T-helper 2 cell treated with Interferon-gamma antibody and Interleukin-4, amounts not matched to agents 5 μg/mL and 100 μg/mL, for 36 hours (primary cell): Measurements from ENCODE around the gene PARP1.

Experiments
- DNase-seq: peaks from one replicate; pipeline ENCODE4 v3.0.0; 2021; ENCODE audit warnings: low spot score
- H3K27ac Mint-ChIP-seq: one replicate; pipeline ENCODE4 v1.8.0; 2021; ENCODE audit warnings: mild to moderate bottlenecking, mixed read lengths
- H3K27me3 Mint-ChIP-seq: one replicate; pipeline ENCODE4 v1.8.0; 2021; ENCODE audit warnings: low read depth, mixed read lengths
- H3K36me3 Mint-ChIP-seq: one replicate; pipeline ENCODE4 v1.8.0; 2021; ENCODE audit warnings: low read depth, mixed read lengths
- H3K4me1 Mint-ChIP-seq: one replicate; pipeline ENCODE4 v1.8.0; 2021; ENCODE audit warnings: low read depth, mixed read lengths
- H3K4me3 Mint-ChIP-seq: one replicate; pipeline ENCODE4 v1.8.0; 2022; ENCODE audit warnings: mild to moderate bottlenecking, moderate library complexity, mixed read lengths
- H3K9me3 Mint-ChIP-seq: one replicate; pipeline ENCODE4 v1.8.0; 2021; ENCODE audit warnings: mixed read lengths

The PARP1 gene

DNA sequence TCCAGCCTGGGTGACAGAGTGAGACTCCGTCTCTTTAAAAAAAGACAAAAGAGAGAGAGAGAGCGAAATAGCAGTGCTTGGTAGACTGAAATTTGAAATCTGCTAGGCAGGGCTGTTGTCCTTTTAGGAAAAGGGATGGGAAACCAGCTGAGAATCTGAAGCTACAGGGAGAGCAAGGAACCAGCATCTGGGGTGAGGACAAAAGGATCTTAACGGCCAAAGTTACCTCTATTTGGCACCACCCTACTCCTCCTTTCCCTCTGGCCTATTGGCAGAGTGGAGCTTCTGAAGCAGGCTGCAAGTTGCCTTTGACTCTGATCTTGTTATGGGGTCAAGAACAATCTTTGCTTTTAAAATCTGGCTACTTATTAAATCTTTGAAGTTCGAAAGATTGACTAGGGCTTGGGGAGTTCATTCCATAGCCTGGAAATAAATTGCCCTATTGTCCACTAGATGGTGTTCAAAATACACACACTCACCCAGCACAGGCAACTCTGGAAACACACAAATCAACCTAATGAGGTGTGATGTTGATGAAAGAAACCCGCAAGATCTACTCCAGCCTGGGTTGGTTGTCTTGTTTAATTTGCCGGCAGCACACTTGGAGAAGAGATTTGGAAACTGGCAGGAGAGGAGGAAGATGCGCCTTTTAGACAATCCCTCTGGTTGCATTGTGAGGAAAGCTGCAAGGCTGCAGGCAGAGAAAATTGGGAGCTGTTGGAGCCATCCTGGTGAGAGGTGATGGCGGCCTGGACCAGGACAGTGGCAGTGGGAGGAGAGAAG lies 16.5 kb upstream of the PARP1 start:
- Mint-ChIP-seq H3K9me3 (no peaks in the 10 kb centered on the region), H3K27me3 (peaks cover 11% of the 10 kb centered on the region)

DNA sequence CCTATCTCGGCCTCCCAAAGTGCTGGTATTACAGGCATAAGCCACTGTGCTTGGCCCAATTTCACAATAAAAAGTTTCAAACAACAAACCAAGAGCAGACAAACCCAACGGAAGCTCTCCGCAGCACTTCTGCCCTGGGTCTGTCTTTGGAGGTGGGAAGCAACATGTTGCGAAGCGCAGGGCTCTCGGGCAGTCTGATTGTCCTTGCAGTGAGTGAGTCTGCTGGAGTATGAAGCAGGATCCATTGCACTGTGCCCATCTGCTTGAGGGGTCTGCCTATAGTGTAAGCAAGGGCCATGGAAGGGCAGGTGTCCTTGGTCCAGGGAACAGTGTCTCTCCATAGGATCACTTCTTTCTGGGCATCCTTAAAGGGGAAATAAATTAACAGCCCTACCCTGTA lies 14.6 kb upstream of the PARP1 start:
- no peak overlapping the region for H3K27ac Mint-ChIP-seq

More for the DNA sequence above, 16.5 kb upstream of the PARP1 start:
- DNase-seq, result no peak
- Mint-ChIP-seq H3K4me3 (no peak overlapping the region), H3K36me3 (no peaks in the 10 kb centered on the region), H3K27ac (no peak overlapping the region), H3K4me1 (peaks cover 10% of the 10 kb centered on the region)

DNA sequence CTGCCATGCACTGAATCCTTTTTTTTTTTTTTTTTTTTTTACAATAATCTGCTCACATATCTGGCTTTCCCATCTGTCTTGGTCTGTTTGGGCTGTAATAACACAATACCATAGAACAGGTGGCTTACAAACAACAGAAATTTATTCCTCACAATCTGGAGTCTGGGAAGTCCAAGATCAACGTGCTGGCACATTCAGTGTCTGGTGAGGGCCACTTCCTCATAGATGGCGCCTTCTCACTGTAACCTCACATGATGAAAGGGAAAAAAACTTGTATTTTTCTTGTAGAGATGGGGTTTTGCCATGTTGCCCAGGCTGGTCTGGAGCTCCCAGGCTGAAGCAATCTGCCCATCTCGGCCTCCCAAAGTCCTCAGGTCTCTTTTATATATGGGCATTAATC lies 13.0 kb upstream of the PARP1 start:
- Mint-ChIP-seq H3K27me3 (peaks cover 17% of the 10 kb centered on the region), H3K27ac (no peak overlapping the region), H3K4me3 (no peak overlapping the region), H3K36me3 (no peaks in the 10 kb centered on the region), H3K4me1 (peaks cover 5% of the 10 kb centered on the region), H3K9me3 (no peaks in the 10 kb centered on the region)
- no peak for DNase-seq

More for the DNA sequence above, 14.6 kb upstream of the PARP1 start:
- no peaks in the 10 kb centered on the region for H3K9me3 Mint-ChIP-seq
- peaks cover 8% of the 10 kb centered on the region for H3K4me1 Mint-ChIP-seq
- peaks cover 17% of the 10 kb centered on the region for H3K27me3 Mint-ChIP-seq
- no peaks in the 10 kb centered on the region for H3K36me3 Mint-ChIP-seq
- no peak for DNase-seq
- H3K4me3 Mint-ChIP-seq, result no peak overlapping the region

DNA sequence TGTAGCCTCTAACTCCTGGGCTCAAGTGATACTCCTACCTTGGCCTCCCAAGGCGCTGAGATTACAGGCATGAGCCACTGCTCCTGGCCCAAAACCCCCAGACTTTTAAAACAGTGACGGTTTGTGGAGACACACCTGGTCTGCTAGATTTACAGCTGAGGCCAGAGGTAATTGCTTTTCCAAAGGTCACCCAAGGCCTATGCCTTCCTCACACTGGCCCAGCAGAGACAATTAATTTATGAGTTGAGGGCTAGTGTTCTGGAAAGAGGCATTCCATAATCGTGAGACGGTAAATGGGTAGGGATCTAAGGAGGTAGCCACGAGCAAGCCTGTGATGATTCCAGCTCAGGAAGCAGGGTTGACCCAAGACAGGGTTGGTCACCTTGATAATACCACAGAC lies 12.4 kb upstream of the PARP1 start:
- Mint-ChIP-seq H3K9me3 (no peaks in the 10 kb centered on the region), H3K36me3 (no peaks in the 10 kb centered on the region), H3K27ac (no peak overlapping the region), H3K4me3 (no peak overlapping the region), H3K4me1 (no peaks in the 10 kb centered on the region), H3K27me3 (peaks cover 17% of the 10 kb centered on the region)
- no peak for DNase-seq

DNA sequence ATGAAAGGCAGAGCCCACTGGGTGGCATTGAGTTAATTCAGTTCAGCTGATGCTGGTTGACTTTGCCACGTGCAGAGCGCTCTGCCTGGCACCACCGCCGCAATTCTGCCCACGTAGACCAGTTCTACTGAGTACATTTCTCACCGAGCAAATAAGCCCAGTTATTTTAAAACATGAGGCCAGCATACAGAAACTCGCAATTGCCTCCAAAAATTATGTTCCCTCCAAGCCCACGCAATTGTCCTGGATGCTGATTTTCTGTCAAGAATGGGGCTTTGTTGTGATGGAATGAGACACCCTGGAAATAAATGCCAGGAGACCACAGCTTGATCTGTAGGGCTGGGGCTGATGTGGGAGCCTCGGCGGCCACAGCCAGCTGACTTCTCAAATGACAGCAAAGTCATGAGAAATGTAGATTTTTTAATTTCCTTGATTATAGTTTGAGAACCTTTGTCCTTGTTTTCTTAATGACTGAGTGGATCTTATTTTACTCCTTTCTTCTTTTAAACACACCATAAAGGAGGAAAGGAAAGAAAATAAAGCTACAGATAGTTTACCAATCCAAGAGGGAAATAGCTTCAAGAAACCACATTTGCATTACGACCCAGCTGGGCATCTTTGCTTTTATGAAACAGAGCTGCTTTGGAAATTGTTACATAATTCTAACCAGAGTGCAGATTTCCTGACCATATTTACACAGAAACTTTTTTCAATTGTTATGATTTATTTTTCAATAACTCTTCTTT lies 11.6 kb upstream of the PARP1 start:
- Mint-ChIP-seq H3K9me3 (no peaks in the 10 kb centered on the region), H3K27ac (no peak overlapping the region), H3K36me3 (no peaks in the 10 kb centered on the region), H3K27me3 (peaks cover 20% of the 10 kb centered on the region), H3K4me3 (no peak overlapping the region), H3K4me1 (no peaks in the 10 kb centered on the region)
- no peak for DNase-seq

DNA sequence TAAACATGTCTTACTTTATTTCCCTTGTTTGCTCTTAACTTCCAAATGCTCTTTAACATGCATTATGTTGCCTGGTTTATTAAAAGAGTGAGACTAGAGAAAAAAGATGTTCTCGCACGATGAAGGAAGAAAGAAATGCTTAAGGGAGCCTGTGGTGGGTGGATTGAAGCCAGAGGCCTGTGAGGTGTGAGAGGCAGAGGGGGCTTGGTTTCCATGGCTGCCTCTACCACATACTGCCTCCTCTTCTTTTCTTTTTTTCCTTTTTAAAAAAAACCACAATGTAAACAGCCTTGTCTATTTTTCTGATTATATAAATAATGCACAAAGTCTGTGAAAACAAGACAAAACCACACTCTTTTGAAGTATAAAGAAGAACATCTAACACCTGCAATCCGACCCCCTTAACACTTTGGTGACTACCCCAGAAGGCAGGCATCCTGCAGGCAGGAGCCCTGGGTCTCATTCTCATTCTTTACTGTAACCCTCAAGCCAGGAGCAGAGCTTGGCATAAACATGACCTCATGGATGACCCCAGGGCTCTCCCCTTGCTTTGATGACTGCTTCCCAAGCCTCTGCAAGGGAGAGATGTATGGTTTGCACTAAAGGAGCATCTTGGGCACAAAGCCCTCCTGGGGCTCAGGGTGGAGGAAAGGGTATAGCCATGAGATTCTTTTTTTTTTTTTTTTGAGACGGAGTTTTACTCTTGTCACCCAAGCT lies 10.1 kb upstream of the PARP1 start:
- H3K36me3 Mint-ChIP-seq, result no peaks in the 10 kb centered on the region
- no peaks in the 10 kb centered on the region for H3K4me1 Mint-ChIP-seq
- no peak overlapping the region for H3K4me3 Mint-ChIP-seq
- no peak overlapping the region for H3K27ac Mint-ChIP-seq
- H3K27me3 Mint-ChIP-seq, result peaks cover 26% of the 10 kb centered on the region
- no peak for DNase-seq
- H3K9me3 Mint-ChIP-seq, result no peaks in the 10 kb centered on the region

DNA sequence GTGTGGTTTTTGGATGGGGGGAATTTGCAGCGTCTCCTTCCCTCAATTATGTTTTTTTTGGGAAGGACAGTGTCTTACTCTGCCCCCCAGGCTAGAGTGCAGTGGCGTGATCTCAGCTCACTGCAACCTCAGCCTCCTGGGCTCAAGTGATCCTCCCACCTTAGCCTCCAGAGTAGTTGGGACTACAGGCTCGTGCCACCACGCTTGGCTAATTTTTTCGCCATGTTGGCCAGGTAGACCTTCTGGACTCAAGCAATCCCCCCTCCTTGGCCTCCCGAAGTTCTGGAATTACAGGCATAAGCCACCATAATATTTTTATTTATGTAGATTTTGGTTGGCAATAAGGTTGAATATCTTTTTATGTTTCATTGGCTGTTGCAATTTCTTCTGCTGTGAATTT lies 9.5 kb upstream of the PARP1 start:
- no peaks in the 10 kb centered on the region for H3K36me3 Mint-ChIP-seq
- DNase-seq, result no peak
- H3K27ac Mint-ChIP-seq, result no peak overlapping the region
- no peaks in the 10 kb centered on the region for H3K4me1 Mint-ChIP-seq
- peaks cover 29% of the 10 kb centered on the region for H3K27me3 Mint-ChIP-seq
- H3K9me3 Mint-ChIP-seq, result no peaks in the 10 kb centered on the region
- no peak overlapping the region for H3K4me3 Mint-ChIP-seq

DNA sequence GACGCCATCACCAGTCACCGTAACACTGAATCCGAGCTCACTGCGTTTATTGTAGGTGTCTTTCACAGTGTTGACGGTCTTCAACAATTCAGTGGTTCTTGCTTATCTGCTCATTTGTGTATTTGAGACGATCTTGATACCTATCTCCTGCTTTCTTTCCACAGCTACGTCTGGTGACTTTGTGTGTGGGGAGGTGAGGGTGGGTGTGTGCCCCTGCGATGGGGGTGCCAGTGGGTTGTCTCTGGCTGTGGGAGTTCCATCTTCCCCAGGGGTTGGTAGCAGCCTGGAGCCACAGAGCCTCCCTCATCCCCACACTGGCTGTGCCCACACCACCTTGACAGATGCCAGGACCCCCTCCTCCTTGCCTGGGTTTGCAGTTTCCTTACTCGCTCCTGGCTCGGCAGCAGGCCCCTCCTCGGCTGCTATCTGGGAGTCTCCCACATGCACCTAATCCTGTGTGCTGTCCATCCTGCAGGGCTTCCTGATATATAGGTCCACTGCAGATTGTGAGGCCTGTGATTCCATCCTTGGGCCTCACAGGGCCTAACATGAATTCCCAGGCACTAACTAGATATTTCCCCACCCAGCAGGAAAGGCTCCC lies 6.3 kb upstream of the PARP1 start:
- peaks cover 15% of the 10 kb centered on the region for H3K27me3 Mint-ChIP-seq
- no peak for DNase-seq
- no peaks in the 10 kb centered on the region for H3K36me3 Mint-ChIP-seq
- H3K4me3 Mint-ChIP-seq, result no peak overlapping the region
- no peak overlapping the region for H3K27ac Mint-ChIP-seq
- no peaks in the 10 kb centered on the region for H3K4me1 Mint-ChIP-seq
- H3K9me3 Mint-ChIP-seq, result no peaks in the 10 kb centered on the region

DNA sequence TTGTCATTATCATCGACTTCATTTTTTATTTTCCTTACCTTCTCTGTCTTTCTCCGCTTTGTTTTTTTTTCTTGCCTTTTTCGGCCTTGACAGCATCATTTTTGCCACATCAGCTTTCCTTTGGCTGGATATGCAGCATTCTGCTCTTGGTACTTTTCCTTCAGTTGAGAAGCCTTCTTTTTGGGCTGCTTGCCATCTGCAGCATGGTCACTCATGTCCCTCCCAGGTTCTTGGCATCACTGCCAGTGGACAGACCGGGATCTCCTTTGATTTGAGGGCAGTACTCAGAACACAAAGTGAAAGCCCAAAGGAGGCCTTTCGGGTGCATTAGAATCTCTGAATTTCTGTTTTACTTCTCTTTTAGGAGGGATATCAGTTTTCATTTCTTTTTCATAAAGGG lies 3.7 kb upstream of the PARP1 start:
- Mint-ChIP-seq H3K27me3 (peaks cover 12% of the 10 kb centered on the region), H3K27ac (no peak overlapping the region), H3K36me3 (peaks cover 2% of the 10 kb centered on the region), H3K9me3 (no peaks in the 10 kb centered on the region), H3K4me1 (peaks cover 4% of the 10 kb centered on the region), H3K4me3 (no peak overlapping the region)
- no peak for DNase-seq

DNA sequence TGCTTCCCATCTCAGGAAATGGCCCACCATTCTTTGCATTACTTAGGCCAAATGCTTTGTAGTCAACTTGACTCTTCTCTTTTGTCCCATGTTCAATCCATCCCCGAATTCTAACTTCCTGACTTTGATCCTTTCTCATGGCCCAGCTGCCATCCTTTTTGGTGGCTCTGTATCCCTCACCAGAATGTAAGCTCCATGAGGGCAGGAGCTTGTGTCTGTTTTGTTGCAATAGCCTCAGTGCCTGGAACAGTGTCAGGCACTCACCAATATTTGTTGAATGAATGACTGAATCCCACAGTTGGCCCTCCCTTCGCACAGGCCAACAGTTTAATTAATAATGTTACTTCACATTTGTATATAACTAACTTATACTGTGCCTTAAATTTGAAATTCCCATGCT lies 3.1 kb upstream of the PARP1 start:
- H3K36me3 Mint-ChIP-seq, result peaks cover 7% of the 10 kb centered on the region
- no peak overlapping the region for H3K27ac Mint-ChIP-seq
- H3K27me3 Mint-ChIP-seq, result peaks cover 12% of the 10 kb centered on the region
- H3K4me3 Mint-ChIP-seq, result no peak overlapping the region
- DNase-seq, result no peak
- H3K4me1 Mint-ChIP-seq, result peaks cover 11% of the 10 kb centered on the region
- H3K9me3 Mint-ChIP-seq, result no peaks in the 10 kb centered on the region

DNA sequence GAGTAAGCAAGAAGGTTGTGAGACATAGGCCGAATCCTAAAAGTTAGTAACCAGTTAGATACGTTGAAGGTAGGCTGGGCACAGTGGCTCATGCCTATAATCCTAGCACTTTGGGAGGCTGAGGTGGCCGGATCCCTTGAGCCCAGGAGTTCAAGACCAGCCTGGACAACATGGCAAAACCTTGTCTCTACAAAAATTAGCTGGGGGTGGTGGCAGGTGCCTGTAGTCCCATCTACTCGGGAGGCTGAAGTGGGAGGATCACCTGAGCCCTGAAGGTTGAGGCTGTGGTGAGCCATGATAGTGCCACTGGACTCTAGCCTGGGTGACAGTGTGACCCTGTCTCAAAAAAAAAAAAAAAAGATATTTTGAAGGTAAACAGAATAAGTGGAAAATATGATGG lies 1.5 kb upstream of the PARP1 start:
- H3K4me3 Mint-ChIP-seq, result no peak overlapping the region

DNA sequence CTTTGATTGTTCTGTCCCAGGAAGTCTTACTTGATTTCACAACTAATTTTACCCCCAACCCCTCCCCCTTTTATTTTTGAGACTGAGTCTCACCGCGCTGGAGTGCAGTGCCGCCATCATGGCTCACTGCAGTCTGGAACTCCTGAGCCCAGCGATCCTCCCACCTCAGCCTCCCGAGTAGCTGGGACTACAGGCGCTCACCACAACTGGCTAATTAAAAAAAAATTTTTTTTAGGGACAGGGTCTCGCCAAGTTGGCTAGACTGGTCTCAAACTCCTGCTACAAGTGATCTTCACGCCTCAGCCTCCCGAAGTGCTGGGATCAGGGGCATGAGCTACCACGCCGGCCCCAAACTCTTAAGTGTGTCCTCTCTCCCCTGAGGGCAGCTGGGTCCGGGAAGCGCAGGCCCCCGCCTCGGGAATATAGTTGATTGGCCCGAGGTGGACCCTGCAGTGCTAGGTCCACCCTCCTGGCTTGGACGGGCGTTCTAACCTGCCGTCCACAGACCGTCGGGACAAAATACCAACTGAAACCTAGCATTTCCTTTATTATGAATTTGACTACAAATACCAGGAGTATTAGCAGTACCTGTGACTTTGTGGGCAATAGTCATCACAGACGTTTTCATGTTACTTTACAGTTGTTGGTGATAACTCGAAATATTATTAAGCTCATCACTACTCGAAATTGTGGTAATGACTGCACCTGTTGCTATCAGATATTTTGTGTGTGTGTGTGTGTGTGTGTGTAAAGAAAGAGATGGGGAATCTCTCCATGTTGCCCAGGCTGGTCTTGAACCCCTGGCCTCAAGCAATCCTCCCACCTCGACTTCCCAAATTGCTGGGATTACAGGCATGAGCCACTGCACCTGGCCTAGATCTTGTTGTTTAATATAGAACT lies 642 bp upstream of the PARP1 start:
- Mint-ChIP-seq H3K27me3 (peaks cover 7% of the 10 kb centered on the region), H3K4me1 (peaks cover 30% of the 10 kb centered on the region), H3K9me3 (no peaks in the 10 kb centered on the region), H3K4me3 (peak overlapping the region; percentile 76), H3K27ac (peak overlapping the region; percentile 75), H3K36me3 (peaks cover 7% of the 10 kb centered on the region)
- no peak for DNase-seq

More for the DNA sequence above, 1.5 kb upstream of the PARP1 start:
- H3K36me3 Mint-ChIP-seq, result peaks cover 7% of the 10 kb centered on the region
- peaks cover 9% of the 10 kb centered on the region for H3K27me3 Mint-ChIP-seq
- H3K27ac Mint-ChIP-seq, result no peak overlapping the region
- no peaks in the 10 kb centered on the region for H3K9me3 Mint-ChIP-seq
- DNase-seq, result no peak
- H3K4me1 Mint-ChIP-seq, result peaks cover 23% of the 10 kb centered on the region

DNA sequence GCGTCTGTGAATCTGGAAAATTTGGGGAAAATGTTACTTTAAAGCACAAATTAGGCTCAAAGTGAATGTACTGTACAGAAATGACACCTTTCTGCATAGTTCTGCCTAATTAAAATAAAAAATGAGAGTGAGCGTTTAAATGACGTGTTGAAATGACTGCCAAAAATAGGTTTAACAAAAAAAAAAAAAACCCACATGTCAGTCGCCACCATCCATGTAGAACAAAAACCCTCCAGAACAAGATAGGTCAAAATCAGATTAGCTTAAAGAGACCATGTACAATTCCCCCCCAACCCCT lies 745 bp downstream of the PARP1 start:
- Mint-ChIP-seq H3K4me1 (peaks cover 35% of the 10 kb centered on the region), H3K4me3 (peak overlapping the region; percentile 91)

More for the DNA sequence above, 745 bp downstream of the PARP1 start:
- DNase-seq, result no peak
- Mint-ChIP-seq H3K27ac (peak overlapping the region; percentile 95), H3K27me3 (no peaks in the 10 kb centered on the region), H3K9me3 (no peaks in the 10 kb centered on the region), H3K36me3 (peaks cover 11% of the 10 kb centered on the region)
